HG02885 (cell line): ENCODE results near the gene ARID4A.
A peak's percentile ranks its signal among the peaks of the same experiment; 100 is the strongest.
"Not testable (repeated sequence)": the region's sequence is repeated elsewhere in the genome, so short reads cannot be mapped to it uniquely, and the experiment has no call there.

ENCODE experiments used
- ATAC-seq: cut with Tn5 transposase; IDR thresholded peaks from one replicate; pipeline ENCODE4 v1.9.1; 2021; ENCODE audit warnings: mild to moderate bottlenecking; ENCODE audit not compliant: unreplicated experiment, poor library complexity

The ARID4A gene

DNA sequence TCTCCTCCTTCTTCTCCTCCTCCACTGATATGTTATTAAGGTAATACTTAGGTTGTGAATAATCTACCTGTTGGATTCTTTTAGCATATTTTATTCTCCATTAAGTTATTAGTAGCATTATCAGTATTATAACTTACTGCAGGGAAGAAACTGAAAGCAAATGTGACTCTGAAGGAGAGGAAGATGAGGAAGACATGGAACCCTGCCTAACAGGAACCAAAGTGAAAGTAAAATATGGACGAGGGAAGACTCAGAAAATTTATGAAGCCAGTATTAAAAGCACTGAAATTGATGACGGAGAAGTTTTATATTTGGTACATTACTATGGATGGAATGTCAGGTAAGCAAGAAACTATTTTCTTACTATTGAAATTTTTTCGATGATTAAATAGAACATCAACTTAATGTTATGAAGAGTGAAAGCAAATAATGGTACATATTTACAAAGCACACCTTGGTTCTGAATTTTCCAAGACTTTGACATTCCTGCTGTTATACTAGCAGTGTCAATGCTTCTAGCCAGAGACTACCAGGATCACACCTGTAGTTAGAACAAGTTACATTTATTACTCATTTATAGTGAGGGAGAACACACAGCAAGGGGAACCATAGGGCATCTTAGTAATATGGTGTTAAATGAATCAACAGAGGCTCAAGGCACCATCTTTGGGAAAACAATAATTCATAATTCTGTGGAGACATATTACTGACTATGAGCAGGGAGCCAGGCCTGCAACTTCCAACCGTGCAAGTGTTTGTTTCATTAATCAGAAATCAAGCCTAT, 55.4 kb downstream of the ARID4A start:
- no peak for ATAC-seq

GRCh38 chr14:58354808-58355207, 56.5 kb downstream of the ARID4A start:
- ATAC-seq = no peak

- no peak for ATAC-seq
Measured at GRCh38 chr14:58356268-58356667, 57.9 kb downstream of the ARID4A start.

DNA sequence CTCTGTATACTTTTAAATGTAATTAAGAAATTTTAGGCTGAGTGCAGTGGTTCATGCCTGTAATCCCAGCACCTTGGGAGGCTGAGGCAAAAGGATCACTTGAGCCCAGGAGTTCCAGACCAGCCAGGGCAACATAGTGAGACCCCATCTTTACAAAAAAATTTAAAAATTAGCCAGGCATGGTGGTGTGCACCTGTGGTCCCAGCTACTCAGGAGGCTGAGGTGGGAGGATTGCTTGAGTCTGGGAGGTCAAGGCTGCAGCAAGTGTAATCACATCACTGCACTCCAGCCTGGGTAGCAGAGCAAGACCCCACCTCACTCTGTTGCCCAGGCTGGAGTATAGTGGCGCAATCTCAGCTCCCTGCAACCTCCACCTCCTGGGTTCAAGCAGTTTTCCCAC, 63.9 kb downstream of the ARID4A start:
- not testable (repeated sequence) for ATAC-seq

- ATAC-seq = peak; percentile 53
Measured at GRCh38 chr14:58362798-58363412, 64.5 kb downstream of the ARID4A start.

- ATAC-seq = no peak
Measured at GRCh38 chr14:58364316-58364715, 66.0 kb downstream of the ARID4A start.

- ATAC-seq = no peak
Measured at GRCh38 chr14:58367296-58367695, 68.9 kb downstream of the ARID4A start.

DNA sequence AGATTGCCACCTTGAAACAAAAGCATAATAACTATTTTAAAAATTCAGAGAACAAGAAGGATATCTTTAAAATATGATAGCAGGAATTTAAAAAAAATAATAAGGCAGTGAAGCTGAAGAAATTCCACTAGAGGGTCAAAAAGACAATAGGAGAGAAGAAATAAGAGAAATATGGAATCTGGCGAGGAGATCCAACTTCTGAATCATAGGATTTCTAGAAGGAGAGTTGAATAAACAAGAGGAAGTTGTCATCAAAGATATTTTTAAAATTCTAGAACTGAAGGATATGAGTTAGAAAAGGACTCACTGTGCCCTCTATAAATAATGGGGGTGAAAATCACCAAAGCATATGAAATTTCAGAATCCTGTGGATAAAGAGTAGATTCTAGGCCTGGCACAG, 70.6 kb downstream of the ARID4A start:
- no peak for ATAC-seq

- no peak for ATAC-seq
Measured at GRCh38 chr14:58376791-58377190, 78.4 kb downstream of the ARID4A start.

DNA sequence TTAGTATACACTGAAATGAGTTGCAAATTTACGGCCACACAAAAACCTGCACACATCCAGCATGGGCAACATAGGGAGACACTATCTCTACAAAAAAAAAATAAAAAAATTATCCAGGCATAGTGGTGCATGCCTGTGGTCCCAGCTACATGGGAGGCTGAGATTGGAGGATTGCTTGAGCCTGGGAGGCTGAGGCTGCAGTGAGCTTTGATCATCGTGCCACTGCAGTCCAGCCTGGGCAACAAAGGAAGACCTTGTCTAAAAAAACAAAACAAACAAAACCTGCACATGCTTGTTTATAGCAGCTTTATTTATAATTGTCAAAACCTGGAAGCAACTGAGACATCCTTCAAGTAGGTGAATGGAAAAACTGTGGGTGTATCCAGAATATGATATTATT, 92.5 kb downstream of the ARID4A start:
- ATAC-seq = no peak

DNA sequence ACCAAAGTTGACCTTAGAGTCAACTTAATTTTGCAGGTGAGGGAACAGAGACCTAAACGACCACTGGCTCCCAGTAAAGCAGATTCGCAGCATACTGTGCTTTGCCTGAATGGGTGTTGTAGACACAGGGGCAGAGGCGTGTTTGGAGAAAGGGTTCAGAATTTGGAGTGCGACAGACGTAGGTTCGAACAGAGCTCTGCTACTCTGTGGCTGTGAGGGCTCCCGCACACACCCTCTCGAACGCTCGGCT, 97.1 kb downstream of the ARID4A start:
- no peak for ATAC-seq

DNA sequence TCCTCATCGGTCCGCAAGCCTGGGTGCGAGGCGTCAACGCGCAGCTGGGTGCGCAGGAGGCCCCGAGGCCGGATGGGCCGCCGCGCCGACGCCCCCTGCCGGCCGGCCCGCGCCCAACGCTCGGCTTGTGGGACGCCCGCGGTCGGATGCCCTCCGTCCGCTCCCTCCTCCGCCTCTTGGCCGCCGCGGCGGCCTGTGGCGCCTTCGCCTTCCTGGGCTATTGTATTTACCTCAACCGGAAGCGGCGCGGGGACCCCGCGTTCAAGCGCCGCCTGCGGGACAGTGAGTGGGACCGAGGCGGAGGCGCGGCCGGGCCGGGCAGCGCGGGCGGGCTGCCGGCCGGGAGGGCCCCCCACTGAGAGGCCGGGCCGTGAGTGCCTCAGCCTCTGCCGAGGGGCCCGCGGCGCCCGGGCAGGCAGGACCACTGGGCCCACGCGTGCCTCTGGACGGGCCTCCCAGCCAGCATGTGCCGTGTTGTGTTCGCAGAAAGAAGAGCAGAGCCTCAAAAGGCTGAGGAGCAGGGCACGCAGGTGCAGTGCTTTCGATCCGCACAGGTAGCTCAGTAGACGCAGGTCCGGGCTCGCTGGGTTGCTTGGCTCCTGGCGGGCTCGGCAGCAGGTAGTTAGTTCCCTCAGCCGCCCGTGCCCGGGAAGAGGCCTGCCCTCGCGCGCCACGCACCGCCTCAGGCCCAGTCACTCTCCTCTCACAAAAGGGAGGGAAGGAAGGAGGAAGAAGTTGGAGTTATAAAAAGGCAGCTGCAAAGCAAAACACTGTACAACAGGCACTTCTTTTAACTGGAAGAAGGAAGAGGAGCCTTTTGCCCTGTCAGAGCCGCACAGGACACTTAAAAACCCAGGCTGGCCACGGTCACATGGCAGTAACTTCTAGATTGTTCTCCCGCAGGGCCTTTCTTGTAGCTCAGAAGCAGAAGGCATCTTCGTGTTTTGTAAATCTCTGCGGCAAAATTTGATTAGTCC, 97.7 kb downstream of the ARID4A start, which contains the start of gene TOMM20L:
TSS of gene TOMM20L (plus strand) at position 119 of the 977 bp plus-strand sequence. CDS start at position 147, 28 bp downstream.
- peak; percentile 96 for ATAC-seq

- ATAC-seq = no peak
Measured at GRCh38 chr14:58397156-58397555, 98.8 kb downstream of the ARID4A start.

DNA sequence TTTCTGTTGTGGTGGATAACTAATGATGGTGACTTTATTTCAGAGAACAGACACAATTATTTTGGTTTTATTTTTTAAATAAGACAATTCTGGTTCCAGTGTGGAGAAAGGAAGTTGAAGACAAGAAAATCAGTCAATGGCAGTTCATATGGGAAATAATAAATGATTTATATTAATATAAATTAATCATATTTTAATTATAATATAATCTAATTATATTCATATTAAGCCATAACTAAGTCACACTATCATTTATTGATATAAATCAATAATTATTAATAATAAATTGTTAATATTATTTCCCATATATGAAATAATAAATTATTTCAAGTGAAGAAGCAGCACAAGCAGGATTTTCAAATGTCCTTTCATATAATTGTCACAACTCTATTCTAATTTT, 100.1 kb downstream of the ARID4A start:
- ATAC-seq = no peak

GRCh38 chr14:58398895-58399294, 100.5 kb downstream of the ARID4A start:
- ATAC-seq = no peak

GRCh38 chr14:58401587-58401986, 103.2 kb downstream of the ARID4A start:
- ATAC-seq = no peak

GRCh38 chr14:58408681-58409215, 110.4 kb downstream of the ARID4A start:
- no peak for ATAC-seq

- no peak for ATAC-seq
Measured at GRCh38 chr14:58414845-58415244, 116.5 kb downstream of the ARID4A start.

- no peak for ATAC-seq
Measured at GRCh38 chr14:58415636-58416547, 117.5 kb downstream of the ARID4A start.

GRCh38 chr14:58416934-58417333, 118.6 kb downstream of the ARID4A start:
- ATAC-seq = not testable (repeated sequence)
